Mucosa of descending colon (tissue), 3 donors: ENCODE data around the gene SMIM3. TPM values are rescaled to one million over a fixed set of nuclear protein-coding genes. Genes with fewer than 3 reads are reported as not detected.

Experiments used
- ATAC-seq: fragments of 200-7000 bp; cut with Tn5 transposase; one replicate; pipeline ENCODE4 v1.9.1; 2020; ENCODE audit warnings: mild to moderate bottlenecking, moderate library complexity
- DNase-seq, 3 donors: peaks; one replicate each; pipeline ENCODE4 v3.0.0-alpha.2; 2020
- H3K36me3 ChIP-seq: fragments of 200-600 bp; one replicate; pipeline ENCODE4 v1.8.0; 2021; ENCODE audit warnings: low read depth, mild to moderate bottlenecking
- H3K4me1 ChIP-seq: fragments of 200-600 bp; one replicate; pipeline ENCODE4 v1.8.0; 2021; ENCODE audit warnings: low read depth, mild to moderate bottlenecking
- H3K4me3 ChIP-seq: fragments of 200-600 bp; one replicate; pipeline ENCODE4 v1.8.0; 2021; ENCODE audit warnings: mild to moderate bottlenecking
- H3K9me3 ChIP-seq: fragments of 200-600 bp; one replicate; pipeline ENCODE4 v1.8.0; 2021; ENCODE audit warnings: mild to moderate bottlenecking
- intact Hi-C, 2 donors: fragments of 100-400 bp; cut with DNase I in 1 of 2; cut with micrococcal nuclease in 1 of 2; formaldehyde crosslinking; loops; one replicate each; pipeline versions ENCODE4 v1.11.0 to v1.11.1; 2022; cut with DNase I, micrococcal nuclease
- total RNA-seq, 3 donors: library from RNA; stranded (reverse); fragmentation: NEBNext Ultra II Directional in 2 of 3; extraction: Animal tissue kit (Norgen Biotek cat#: 25700) in 2 of 3; gene quantifications; one replicate each; pipeline versions ENCODE4 v1.2.1 to v1.2.4, GENCODE V29; 2021 to 2023
- TF ChIP-seq, protein P1 (sequence below): fragments of 200-600 bp; IDR thresholded peaks from one replicate; pipeline ENCODE4 v1.8.0; 2022; ENCODE audit warnings: antibody characterized with exemption, mild to moderate bottlenecking
- donor health status: DM: no; HTN: no; CAD: no; lungs with moderate emphysema.
- donor health status: DM: no; HTN: no; CAD: no.
- donor health status: DM: no; HTN: yes; CAD: no.

The SMIM3 gene
- total RNA-seq, 3 donors from 2014 or later: 9.3 to 21.6 (median 19.2) TPM

DNA sequence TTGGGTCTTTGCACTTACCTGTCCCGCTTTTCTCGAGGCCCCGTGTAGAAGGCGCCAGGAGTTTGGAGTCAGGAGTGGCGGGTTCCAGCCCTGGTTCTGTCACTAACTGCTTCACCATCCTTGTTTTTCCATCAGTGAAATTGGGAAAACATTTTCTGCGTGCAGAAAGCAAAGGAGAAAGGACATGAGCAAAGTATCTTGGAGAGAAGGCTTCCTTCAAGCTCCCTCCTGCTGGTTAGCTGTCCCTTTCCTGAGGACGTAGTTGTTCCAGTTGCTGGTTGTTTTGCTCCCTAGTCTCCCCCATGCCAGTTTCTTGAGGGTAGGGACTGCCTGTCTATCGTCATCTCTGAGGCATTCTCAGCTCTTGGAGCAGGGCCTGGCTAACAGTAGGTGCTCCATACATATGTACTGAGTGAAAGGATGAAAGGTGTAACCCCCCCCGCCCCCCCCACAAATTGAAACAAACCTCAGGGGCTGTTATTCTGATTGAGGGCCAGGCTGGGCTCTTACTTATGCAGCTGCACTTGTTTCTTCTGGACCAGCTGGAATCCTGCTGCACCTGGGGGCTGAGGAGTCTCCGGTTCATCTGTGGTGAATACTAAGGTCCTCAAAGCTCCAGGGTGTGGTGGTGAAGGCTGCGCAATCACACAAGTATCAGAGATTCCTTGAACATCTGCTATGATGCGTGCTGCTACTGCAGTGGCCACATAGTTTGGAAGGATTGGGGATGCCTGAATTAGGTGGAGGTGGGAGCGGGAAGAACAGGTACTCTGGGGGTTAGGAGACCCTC is 1.0 kb downstream of the SMIM3 start:
- Histone ChIP-seq H3K9me3 (no peaks in the 10 kb centered on the region), H3K4me3 (peak overlapping the region; percentile 55), H3K36me3 (no peaks in the 10 kb centered on the region), H3K4me1 (peaks cover 56% of the 10 kb centered on the region)
- DNase-seq (no peak), ATAC-seq (no peak)
- TF ChIP-seq, protein P1, sequence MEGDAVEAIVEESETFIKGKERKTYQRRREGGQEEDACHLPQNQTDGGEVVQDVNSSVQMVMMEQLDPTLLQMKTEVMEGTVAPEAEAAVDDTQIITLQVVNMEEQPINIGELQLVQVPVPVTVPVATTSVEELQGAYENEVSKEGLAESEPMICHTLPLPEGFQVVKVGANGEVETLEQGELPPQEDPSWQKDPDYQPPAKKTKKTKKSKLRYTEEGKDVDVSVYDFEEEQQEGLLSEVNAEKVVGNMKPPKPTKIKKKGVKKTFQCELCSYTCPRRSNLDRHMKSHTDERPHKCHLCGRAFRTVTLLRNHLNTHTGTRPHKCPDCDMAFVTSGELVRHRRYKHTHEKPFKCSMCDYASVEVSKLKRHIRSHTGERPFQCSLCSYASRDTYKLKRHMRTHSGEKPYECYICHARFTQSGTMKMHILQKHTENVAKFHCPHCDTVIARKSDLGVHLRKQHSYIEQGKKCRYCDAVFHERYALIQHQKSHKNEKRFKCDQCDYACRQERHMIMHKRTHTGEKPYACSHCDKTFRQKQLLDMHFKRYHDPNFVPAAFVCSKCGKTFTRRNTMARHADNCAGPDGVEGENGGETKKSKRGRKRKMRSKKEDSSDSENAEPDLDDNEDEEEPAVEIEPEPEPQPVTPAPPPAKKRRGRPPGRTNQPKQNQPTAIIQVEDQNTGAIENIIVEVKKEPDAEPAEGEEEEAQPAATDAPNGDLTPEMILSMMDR: no peak
- intact Hi-C loops: no loop called here

DNA sequence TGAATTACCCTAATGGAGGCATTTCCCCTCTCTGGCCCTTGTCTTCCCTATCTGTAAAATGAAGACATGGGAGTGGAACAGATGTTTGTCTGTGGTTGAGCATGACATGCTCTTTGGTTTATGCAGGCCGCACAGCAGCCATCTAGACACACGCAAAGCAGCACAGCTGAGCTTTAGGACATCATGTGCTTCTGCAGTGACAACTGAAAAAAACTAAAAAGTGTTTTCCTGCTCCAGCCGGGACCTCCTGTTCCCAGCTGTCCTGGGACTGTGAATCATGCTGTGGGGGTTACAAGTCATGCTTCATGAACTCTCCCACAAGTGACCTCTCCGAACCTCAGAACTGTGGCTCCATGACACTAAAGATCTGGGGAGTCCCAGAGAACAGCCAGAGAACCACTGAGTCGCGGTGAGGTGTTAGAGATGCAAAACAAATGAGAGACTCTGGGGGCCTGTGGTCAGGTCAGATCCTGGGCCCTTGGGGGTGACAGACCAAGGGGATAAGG is 1.7 kb downstream of the SMIM3 start:
- DNase-seq: peak; percentile 33 to 56 (median 42)
- Histone ChIP-seq H3K36me3 (no peaks in the 10 kb centered on the region), H3K9me3 (no peaks in the 10 kb centered on the region), H3K4me3 (no peak overlapping the region), H3K4me1 (peaks cover 59% of the 10 kb centered on the region)
- peak; percentile 5 for ATAC-seq
- TF ChIP-seq, protein P1: no peak
- intact Hi-C loops: no loop called here

DNA sequence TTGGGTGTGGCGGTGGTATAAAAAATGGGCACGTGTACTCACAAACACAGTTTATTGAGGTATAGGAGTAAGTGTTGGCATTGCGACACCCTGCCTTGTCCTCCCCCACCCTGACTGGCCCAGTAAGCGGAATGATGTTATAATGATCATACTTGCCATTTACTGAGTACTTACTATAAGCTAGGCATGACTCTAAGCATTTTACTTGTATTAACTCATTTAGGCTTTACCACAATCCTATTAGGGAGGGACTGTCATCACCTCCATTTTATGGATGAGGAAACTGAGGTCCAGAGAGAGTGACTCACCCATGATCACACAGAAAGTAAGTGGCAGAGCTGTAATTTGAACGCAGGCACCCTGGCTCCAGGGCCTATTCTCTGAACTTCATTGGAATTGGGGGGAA is 2.3 kb downstream of the SMIM3 start:
- H3K4me1 ChIP-seq: peaks cover 59% of the 10 kb centered on the region
- intact Hi-C loops: no loop called here
- H3K36me3 ChIP-seq: no peaks in the 10 kb centered on the region
- DNase-seq (peak; percentile 61 to 83 (median 71)), ATAC-seq (peak; percentile 68)
- TF ChIP-seq, protein P1: no peak
- H3K4me3 ChIP-seq: no peak overlapping the region
- no peaks in the 10 kb centered on the region for H3K9me3 ChIP-seq

DNA sequence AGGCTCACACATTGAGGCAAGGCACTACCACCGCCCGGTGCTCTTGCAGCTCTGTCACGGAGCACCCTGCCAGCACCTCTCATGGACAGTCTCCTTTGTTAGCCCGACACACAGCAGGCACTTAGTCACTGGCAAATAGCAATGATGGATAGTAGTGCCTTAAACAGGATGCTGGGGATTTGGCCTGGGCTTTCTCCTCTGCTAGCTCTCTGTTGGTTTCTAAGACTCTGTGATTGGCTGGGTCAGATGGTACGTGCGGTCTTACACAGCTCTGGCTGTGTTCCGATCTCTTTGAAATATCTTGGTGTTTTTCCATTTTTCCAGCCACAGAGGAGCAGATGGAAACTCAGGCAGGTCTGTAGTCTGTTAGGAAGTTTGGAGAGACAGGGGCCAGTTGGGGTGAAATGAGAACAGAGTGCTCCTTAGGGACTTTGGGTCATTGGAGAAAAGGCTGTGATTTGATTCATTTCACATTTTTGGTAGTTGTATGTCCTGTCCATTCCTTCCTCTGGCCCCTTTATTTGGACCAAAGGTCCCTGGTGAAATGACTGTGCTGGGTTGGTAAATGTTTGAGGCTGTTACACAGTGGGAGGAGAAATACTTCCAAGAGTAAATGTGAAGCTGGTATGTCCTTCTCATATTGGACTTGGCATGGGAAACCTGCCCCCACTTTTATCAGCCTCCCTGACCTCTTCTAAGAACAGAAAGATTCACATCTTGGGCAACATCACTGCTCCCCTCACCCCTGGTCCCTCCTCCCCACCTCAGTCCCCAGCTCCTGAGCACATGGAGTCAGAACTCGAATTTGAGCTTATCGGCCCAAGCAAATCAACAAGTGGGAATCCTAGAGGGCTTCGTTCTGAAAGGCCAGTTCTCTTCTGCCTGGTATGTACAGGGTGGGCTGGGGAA is 3.4 kb downstream of the SMIM3 start:
- Histone ChIP-seq H3K4me3 (no peak overlapping the region), H3K4me1 (peaks cover 60% of the 10 kb centered on the region)

DNA sequence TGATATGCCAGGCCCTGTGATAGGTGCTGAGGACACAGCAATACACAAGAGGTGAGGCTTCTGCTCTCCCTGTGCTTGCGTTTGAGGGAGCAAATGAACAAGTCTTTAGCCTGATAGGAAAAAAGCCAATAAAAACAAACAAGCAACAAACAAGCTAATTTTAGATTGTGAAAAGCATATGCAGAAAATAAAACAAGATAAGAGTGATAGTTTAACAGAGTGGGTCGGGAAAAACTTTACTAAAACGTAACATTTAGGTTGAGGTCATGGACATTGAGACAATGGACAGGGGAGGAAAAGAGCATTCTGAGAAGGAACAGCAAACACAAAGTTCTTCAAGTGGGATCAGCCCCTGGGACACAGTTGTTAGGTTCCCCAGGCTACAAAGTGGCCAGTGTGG is 4.3 kb downstream of the SMIM3 start:
- Histone ChIP-seq H3K4me3 (no peak overlapping the region), H3K9me3 (no peaks in the 10 kb centered on the region), H3K4me1 (peaks cover 67% of the 10 kb centered on the region), H3K36me3 (no peaks in the 10 kb centered on the region)
- intact Hi-C loops: no loop called here
- ATAC-seq (no peak), DNase-seq (no peak)
- TF ChIP-seq, protein P1: no peak

More for the DNA sequence above, 3.4 kb downstream of the SMIM3 start:
- Histone ChIP-seq H3K9me3 (no peaks in the 10 kb centered on the region), H3K36me3 (no peaks in the 10 kb centered on the region)
- intact Hi-C loops: no loop called here
- no peak for ATAC-seq
- TF ChIP-seq, protein P1: no peak
- DNase-seq: peak; percentile 43 to 72 (median 48)
